GM12872 (cell line): ENCODE results near the gene CNTNAP2.

Experiments used
- CTCF ChIP-seq: IDR thresholded peaks from 3 replicates; pipeline ENCODE4 v1.5.1; 2011; ENCODE audit warnings: low read depth, mild to moderate bottlenecking, low read length, moderate library complexity; ENCODE audit not compliant: insufficient read depth

Gene CNTNAP2

DNA sequence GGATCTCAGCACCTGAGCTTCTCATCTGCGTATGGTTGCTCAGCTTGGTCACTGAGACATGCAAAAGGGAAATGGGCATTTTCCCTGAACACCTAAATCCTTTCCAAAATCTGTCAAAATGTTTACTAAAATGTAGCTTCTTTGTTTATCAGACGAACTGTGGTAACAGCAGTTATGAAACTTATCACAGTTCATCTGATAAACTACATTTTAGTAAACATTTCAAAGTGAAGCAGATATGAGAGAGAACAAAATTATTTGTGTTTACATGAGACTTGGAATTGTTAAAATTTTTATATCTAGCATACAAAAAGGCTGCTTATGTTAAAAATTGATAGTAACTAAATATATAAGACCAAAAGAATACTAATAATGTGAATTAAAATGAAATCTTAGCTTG is 1900.5 kb downstream of the CNTNAP2 start:
- no peak for TF ChIP-seq CTCF

DNA sequence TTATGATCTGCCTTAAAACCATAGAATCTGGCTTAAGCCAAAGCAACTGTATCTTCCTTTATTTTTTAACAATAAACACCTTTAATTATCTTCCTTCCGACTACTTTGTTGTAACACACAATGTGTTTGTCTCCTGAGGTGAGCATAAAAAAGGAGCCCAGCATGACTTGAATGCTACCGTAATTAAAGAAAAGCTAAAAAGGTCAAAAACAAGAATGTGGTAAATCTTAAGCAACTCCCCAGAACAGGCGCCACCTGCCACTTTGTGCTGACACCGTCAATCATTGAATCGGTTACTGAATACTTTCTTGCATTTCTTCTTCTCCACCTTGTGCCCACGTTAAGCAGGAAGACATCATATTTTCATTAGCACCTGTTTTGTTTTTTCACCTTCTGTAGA is 1904.1 kb downstream of the CNTNAP2 start:
- no peak for TF ChIP-seq CTCF

DNA sequence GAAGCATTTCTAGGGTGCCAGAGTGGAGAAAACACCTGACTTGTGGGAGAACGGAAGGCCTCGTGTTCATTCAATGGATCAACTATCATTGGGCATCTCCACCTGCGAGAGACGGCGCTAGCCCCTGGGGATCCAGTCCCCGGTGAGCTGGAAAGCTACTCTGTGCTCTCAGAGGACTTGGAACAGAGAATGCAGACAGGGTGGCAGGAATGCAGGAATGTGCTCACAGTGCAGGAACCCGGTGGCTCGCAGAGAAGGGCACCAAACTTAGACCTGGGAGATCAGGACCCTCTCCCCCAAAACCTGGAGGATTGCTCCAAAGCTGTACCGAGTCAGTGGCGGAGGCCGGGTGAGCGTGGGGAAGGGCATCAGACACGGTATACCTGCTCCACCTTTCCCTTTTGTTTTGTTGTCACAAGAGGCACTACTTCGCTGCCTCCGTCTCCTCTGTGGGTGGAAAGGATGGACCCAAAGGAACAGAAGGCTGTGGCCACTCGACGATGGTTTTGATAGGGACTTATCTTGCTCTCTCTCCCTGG is 1905.0 kb downstream of the CNTNAP2 start:
- TF ChIP-seq CTCF = no peak

DNA sequence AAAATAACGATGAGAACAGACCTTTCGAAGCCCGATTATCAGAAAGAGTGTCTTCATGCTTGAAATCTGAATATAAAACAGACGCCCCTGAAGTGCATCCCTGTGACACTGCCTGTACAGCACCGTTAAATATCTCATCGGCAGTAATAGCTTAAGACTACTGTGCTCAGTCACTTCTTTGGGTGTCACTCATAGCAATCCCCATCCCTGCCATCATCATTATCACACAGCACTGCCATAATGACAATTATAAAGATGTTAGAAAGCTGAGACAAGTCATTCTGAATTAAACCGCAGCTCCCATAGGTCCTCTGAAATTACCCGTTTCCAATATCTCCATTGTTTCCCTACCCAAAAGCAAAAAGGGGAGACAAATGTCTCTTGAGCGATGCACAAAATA is 1906.2 kb downstream of the CNTNAP2 start:
- TF ChIP-seq CTCF = no peak

GRCh38 chr7:148026713-148027112 is 1910.1 kb downstream of the CNTNAP2 start:
- TF ChIP-seq CTCF = no peak

DNA sequence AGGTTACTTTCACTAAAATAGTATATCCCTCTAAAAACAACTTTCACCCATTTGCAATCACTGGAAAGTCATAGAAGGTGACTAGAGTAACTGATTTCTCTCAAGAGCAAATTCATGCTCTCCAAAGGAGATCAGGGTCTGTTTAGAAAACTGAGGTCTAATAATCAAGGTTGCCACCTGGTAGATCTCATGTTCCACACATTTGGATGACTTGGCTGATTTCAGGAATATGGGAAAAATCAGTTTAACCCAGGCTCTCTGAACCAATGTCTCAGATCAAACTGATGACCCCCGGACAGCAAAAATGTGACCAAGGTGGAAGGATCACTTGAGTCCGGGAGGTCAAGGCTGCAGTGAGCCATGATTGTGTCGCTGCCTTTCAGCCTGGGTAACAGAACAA is 1911.6 kb downstream of the CNTNAP2 start:
- TF ChIP-seq CTCF = no peak

GRCh38 chr7:148031019-148031418 is 1914.4 kb downstream of the CNTNAP2 start:
- no peak for TF ChIP-seq CTCF
